Endothelial cell of umbilical vein (primary cell): ENCODE data around the gene RFPL4A. TPM values are rescaled to one million over a fixed set of nuclear protein-coding genes. Genes with fewer than 3 reads are reported as not detected.

Source experiments
- BruUV-seq: library from RNA; stranded (reverse); fragments of 400-500 nt; replicated peaks from 2 replicates; lab custom pipeline; 2021; lab: Mats Ljungman, UMichigan
- CTCF ChIA-PET: fragments of 300-600, 350-600 bp; sonication (Branson Sonifier 250); formaldehyde crosslinking; loops from one replicate; lab custom pipeline; 2021; ENCODE audit warnings: antibody characterized with exemption, inconsistent platforms; lab: Charles Lee
- POLR2A ChIA-PET: fragments of 300-600, 350-600 bp; sonication (Branson Sonifier 250); formaldehyde crosslinking; loops from one replicate; lab custom pipeline; 2021; ENCODE audit warnings: antibody characterized with exemption, inconsistent platforms; lab: Charles Lee
- DNase-seq: peaks from one replicate; pipeline ENCODE4 v3.0.0-alpha.2; 2011; ENCODE audit warnings: low read depth, low spot score
- FAIRE-seq: peaks from 2 replicates; lab custom pipeline; 2011; peaks lifted over from hg19 to GRCh38; lab: Jason Lieb, UNC
- H2AFZ ChIP-seq: 2 replicates; pipeline ENCODE4 v1.6.0; 2012; ENCODE audit warnings: low read depth, low read length, control low read depth, inconsistent platforms
- H3K27ac ChIP-seq: 2 replicates; pipeline ENCODE4 v1.5.1; 2011; ENCODE audit warnings: low read depth, mild to moderate bottlenecking, control low read depth, low read length, moderate library complexity; ENCODE audit not compliant: insufficient read depth
- H3K27me3 ChIP-seq, 2 experiments: 2 replicates each; pipeline versions ENCODE4 v1.6.0 to v1.6.1; 2011; ENCODE audit warnings: low read length in 2 of 2, mixed read lengths in 1 of 2; ENCODE audit not compliant: control insufficient read depth in 2 of 2, insufficient read depth in 2 of 2
- H3K36me3 ChIP-seq, 2 experiments: 2 replicates in 1 of 2; 3 replicates in 1 of 2; pipeline ENCODE4 v1.5.1; 2011; ENCODE audit warnings: low read length in 2 of 2, mild to moderate bottlenecking in 1 of 2, moderate library complexity in 1 of 2; ENCODE audit not compliant: control insufficient read depth in 2 of 2, insufficient read depth in 2 of 2; ENCODE audit errors: extremely low read depth in 1 of 2
- H3K4me1 ChIP-seq: 3 replicates; pipeline ENCODE4 v1.5.1; 2011; ENCODE audit warnings: mild to moderate bottlenecking, low read length; ENCODE audit not compliant: control insufficient read depth, insufficient read depth; ENCODE audit errors: extremely low read depth
- H3K4me2 ChIP-seq: 2 replicates; pipeline ENCODE4 v1.6.1; 2011; ENCODE audit warnings: low read length, control low read depth, mixed read lengths; ENCODE audit not compliant: insufficient read depth
- H3K4me3 ChIP-seq, 3 experiments: fragments of 200-600 bp in 1 of 3; sonication (generic), shearing (Covaris generic) in 1 of 3; replicated peaks in 1 of 3; 2 replicates each; pipeline ENCODE4 v1.5.1; 2011 to 2016; ENCODE audit warnings: control low read depth in 3 of 3, low read length in 3 of 3, mild to moderate bottlenecking in 2 of 3, inconsistent platforms in 1 of 3, low read depth in 1 of 3, moderate library complexity in 1 of 3; ENCODE audit not compliant: insufficient read depth in 1 of 3
- H3K79me2 ChIP-seq: 2 replicates; pipeline ENCODE4 v1.6.0; 2012; ENCODE audit warnings: low read length, inconsistent platforms; ENCODE audit not compliant: control insufficient read depth, insufficient read depth
- H3K9ac ChIP-seq: replicated peaks from 2 replicates; pipeline ENCODE3; 2011; ENCODE audit warnings: low read length, control low read depth; ENCODE audit not compliant: insufficient read depth; ENCODE audit errors: extremely low read depth
- H3K9me1 ChIP-seq: replicated peaks from 3 replicates; pipeline ENCODE4 v1.6.0; 2011; ENCODE audit warnings: mild to moderate bottlenecking, low read length; ENCODE audit not compliant: control insufficient read depth, insufficient read depth; ENCODE audit errors: extremely low read depth
- H3K9me3 ChIP-seq: replicated peaks from 2 replicates; pipeline ENCODE4 v1.5.1; 2012; ENCODE audit warnings: low read length, inconsistent platforms; ENCODE audit not compliant: control insufficient read depth, insufficient read depth
- H4K20me1 ChIP-seq: replicated peaks from 2 replicates; pipeline ENCODE3; 2011; ENCODE audit warnings: mild to moderate bottlenecking, low read length; ENCODE audit not compliant: control insufficient read depth, insufficient read depth; ENCODE audit errors: extremely low read depth
- FOS ChIP-seq: IDR thresholded peaks from 2 replicates; pipeline ENCODE4 v1.6.1; 2011; ENCODE audit warnings: mild to moderate bottlenecking, low read length, moderate library complexity, borderline replicate concordance; ENCODE audit not compliant: insufficient read depth
- GATA2 ChIP-seq: IDR thresholded peaks from 2 replicates; pipeline ENCODE4 v1.7.0; 2011; ENCODE audit warnings: low read depth, mild to moderate bottlenecking, moderate library complexity, mixed read lengths, low read length; ENCODE audit not compliant: insufficient read length, insufficient read depth
- JUN ChIP-seq: IDR thresholded peaks from 2 replicates; pipeline ENCODE4 v1.6.1; 2011; ENCODE audit warnings: borderline replicate concordance, low read depth; ENCODE audit not compliant: insufficient read length, insufficient read depth
- POLR2A ChIP-seq: IDR thresholded peaks from 2 replicates; pipeline ENCODE4 v1.6.1; 2012; ENCODE audit warnings: low read depth, mild to moderate bottlenecking, control low read depth, low read length
- POLR2AphosphoS5 ChIP-seq: IDR thresholded peaks from 2 replicates; pipeline ENCODE4 v1.6.1; 2012; ENCODE audit warnings: low read depth, mild to moderate bottlenecking, control low read depth, low read length, moderate library complexity; ENCODE audit not compliant: insufficient read depth
- dilution Hi-C: fragments of 300-500 bp; cut with MboI; formaldehyde crosslinking; loops from one replicate; pipeline ENCODE4 v1.15.0; 2019; ENCODE audit warnings: low sequenced_read_pairs; ENCODE audit not compliant: extremely low pct_ligation_motif_present
- intact Hi-C: fragments of 100-400 bp; cut with micrococcal nuclease; formaldehyde crosslinking; loops from one replicate; pipeline ENCODE4 v1.10.0; 2022
- polyA plus RNA-seq, 4 experiments: library from polyadenylated mRNA; depleted of rRNA in 3 of 4; stranded (reverse) in 3 of 4; unstranded in 1 of 4; fragments of >200 nt; gene quantifications; 2 replicates each; pipeline versions ENCODE4 v1.2.1 to v1.2.3, GENCODE V29; 2011 to 2012; ENCODE audit warnings: missing spikeins in 1 of 4
- total RNA-seq: library from RNA; stranded (reverse); gene quantifications from 2 replicates; pipeline ENCODE4 v1.2.3, GENCODE V29; 2021

Gene RFPL4A
- total and polyA plus RNA-seq, 2 donors (not counting 3 experiments of a cell fraction or from before 2014, with no cell fraction given) = not detected

GRCh38 chr19:55801416-55801815 lies 42.5 kb downstream of the RFPL4A start:
- no peak for FAIRE-seq
- CTCF ChIA-PET = no interaction called here

GRCh38 chr19:55802281-55802680 lies 43.4 kb downstream of the RFPL4A start:
- FAIRE-seq (no peak), DNase-seq (no peak)
- dilution Hi-C loops (no loop called here), intact Hi-C loops (no loop called here)
- H2AFZ ChIP-seq = no peak overlapping the region
- no peaks in the 10 kb centered on the region for H3K27me3 ChIP-seq
- no peaks in the 10 kb centered on the region for H4K20me1 ChIP-seq
- BruUV-seq = no TSS peak
- H3K4me2 ChIP-seq = no peak overlapping the region
- H3K9me1 ChIP-seq = no peaks in the 10 kb centered on the region
- H3K27ac ChIP-seq = no peak overlapping the region
- H3K4me1 ChIP-seq = no peaks in the 10 kb centered on the region
- H3K79me2 ChIP-seq = no peaks in the 10 kb centered on the region
- no peak for TF ChIP-seq POLR2AphosphoS5
- TF ChIP-seq FOS = no peak
- no peak for TF ChIP-seq GATA2
- TF ChIP-seq JUN = no peak
- peaks cover 2% of the 10 kb centered on the region for H3K9me3 ChIP-seq
- ChIA-PET CTCF (no interaction called here), POLR2A (no interaction called here)
- no peak overlapping the region for H3K9ac ChIP-seq
- H3K36me3 ChIP-seq = no peaks in the 10 kb centered on the region
- no peak overlapping the region for H3K4me3 ChIP-seq

More at GRCh38 chr19:55801416-55801815, 42.5 kb downstream of the RFPL4A start:
- Histone ChIP-seq H4K20me1 (no peaks in the 10 kb centered on the region), H3K9me1 (no peaks in the 10 kb centered on the region), H2AFZ (no peak overlapping the region), H3K27ac (no peak overlapping the region), H3K79me2 (no peaks in the 10 kb centered on the region), H3K4me2 (no peak overlapping the region), H3K9ac (no peak overlapping the region), H3K27me3 (no peaks in the 10 kb centered on the region), H3K9me3 (peaks cover 2% of the 10 kb centered on the region), H3K4me1 (no peaks in the 10 kb centered on the region), H3K36me3 (no peaks in the 10 kb centered on the region), H3K4me3 (no peak overlapping the region)
- BruUV-seq = no TSS peak
- intact Hi-C loops (no loop called here), dilution Hi-C loops (no loop called here)
- no peak for DNase-seq
- POLR2A ChIA-PET = no interaction called here
- TF ChIP-seq GATA2 (no peak), POLR2A (no peak)
